Testis (tissue), 3 donors: ENCODE measurements around the gene FANCE. TPM values are rescaled to one million over a fixed set of nuclear protein-coding genes. Genes with fewer than 3 reads are reported as not detected.

ENCODE experiments used
- microRNA-seq, 2 donors: library from miRNA; unstranded; fragments of <30 nt; microRNA quantifications; one replicate each; pipeline ENCODE4, GENCODE V29; 2016; ENCODE audit warnings: borderline number of aligned reads in 2 of 2, borderline replicate concordance in 1 of 2
- polyA plus RNA-seq: library from polyadenylated mRNA; stranded (reverse); fragments of 350-450 nt; fragmentation: Illumina TruSeq; extraction: RNeasy Lipid Tissue Mini Kit (QIAGEN cat#74804); gene quantifications from one replicate; pipeline ENCODE4 v1.2.3, GENCODE V29; 2014; ENCODE audit warnings: low read depth, low replicate concordance; ENCODE audit not compliant: insufficient read depth
- small RNA-seq, 2 donors: library from RNA; depleted of rRNA; stranded (forward); fragments of <200 nt; gene quantifications; one replicate each; pipeline ENCODE3, GENCODE V24; 2016
- total RNA-seq, 2 donors: library from RNA; depleted of rRNA; stranded (reverse); fragments of >200 nt; gene quantifications; one replicate each; pipeline ENCODE4 v1.2.3, GENCODE V29; 2016

Gene FANCE
- total and polyA plus RNA-seq, 3 donors from 2014 or later, result 14.1 to 18.0 (median 15.0) TPM

Small RNA genes within 50 kb of the gene (microRNA-seq; reads per million reads assigned to microRNA genes)
- 0.69 to 0.70 reads per million in 2 donors for gene MIR7111

Small RNA genes within 50 kb of the gene (small RNA-seq; reads per million reads assigned to genes)
- 0 reads per million in 2 donors for gene MIR7111

Other genes with a start within 250 kb of the FANCE start
- 1 to 10 TPM; 1.7 to 2.0 TPM for gene SCUBE3, start 238.4 kb upstream of the FANCE start, total RNA-seq
- gene SCUBE3, start 238.4 kb upstream of the FANCE start, polyA plus RNA-seq, result 2.2 TPM
- gene ZNF76, start 192.6 kb upstream of the FANCE start, total RNA-seq, result 10 to 100 TPM; 81.3 to 97.3 TPM
- gene ZNF76, start 192.6 kb upstream of the FANCE start, polyA plus RNA-seq, result 76.9 TPM
- gene DEF6, start 154.5 kb upstream of the FANCE start, total RNA-seq, result 10 to 100 TPM; 13.1 to 20.9 TPM
- 29.5 TPM for gene DEF6, start 154.5 kb upstream of the FANCE start, polyA plus RNA-seq
- 10 to 100 TPM; 21.0 to 23.0 TPM for gene PPARD, start 109.8 kb upstream of the FANCE start, total RNA-seq
- 21.5 TPM for gene PPARD, start 109.8 kb upstream of the FANCE start, polyA plus RNA-seq
- gene RPL10A, start 16.1 kb downstream of the FANCE start, total RNA-seq, result 100 to 1,000 TPM; 305 to 538 TPM
- 768 TPM for gene RPL10A, start 16.1 kb downstream of the FANCE start, polyA plus RNA-seq
- 10 to 100 TPM; 10.6 to 17.8 TPM for gene TEAD3, start 44.7 kb downstream of the FANCE start, total RNA-seq
- gene TEAD3, start 44.7 kb downstream of the FANCE start, polyA plus RNA-seq, result 16.2 TPM
- 1 to 10 TPM in 1 of 2 donors, under 1 TPM in 1; 0.87 to 2.4 TPM for gene TULP1, start 60.6 kb downstream of the FANCE start, total RNA-seq
- gene TULP1, start 60.6 kb downstream of the FANCE start, polyA plus RNA-seq, result 0.53 TPM
- 100 to 1,000 TPM; 156 to 185 TPM for gene FKBP5, start 236.6 kb downstream of the FANCE start, total RNA-seq
- 86.8 TPM for gene FKBP5, start 236.6 kb downstream of the FANCE start, polyA plus RNA-seq